ENCODE measurements around the gene ZAP70. TPM values are rescaled to one million over a fixed set of nuclear protein-coding genes. Genes with fewer than 3 reads are reported as not detected.
A peak's percentile ranks its signal among the peaks of the same experiment; 100 is the strongest.

ZAP70 gene
- total RNA-seq, 1 donor from 2014 or later: 4.5 TPM

- DNase-seq (ENCODE audit: low spot score): no peak
- no peak for ATAC-seq
- intact Hi-C loops (cut with DNase I): no loop called here
Measured at GRCh38 chr2:97727296-97727695, 13.9 kb downstream of the ZAP70 start.

DNA sequence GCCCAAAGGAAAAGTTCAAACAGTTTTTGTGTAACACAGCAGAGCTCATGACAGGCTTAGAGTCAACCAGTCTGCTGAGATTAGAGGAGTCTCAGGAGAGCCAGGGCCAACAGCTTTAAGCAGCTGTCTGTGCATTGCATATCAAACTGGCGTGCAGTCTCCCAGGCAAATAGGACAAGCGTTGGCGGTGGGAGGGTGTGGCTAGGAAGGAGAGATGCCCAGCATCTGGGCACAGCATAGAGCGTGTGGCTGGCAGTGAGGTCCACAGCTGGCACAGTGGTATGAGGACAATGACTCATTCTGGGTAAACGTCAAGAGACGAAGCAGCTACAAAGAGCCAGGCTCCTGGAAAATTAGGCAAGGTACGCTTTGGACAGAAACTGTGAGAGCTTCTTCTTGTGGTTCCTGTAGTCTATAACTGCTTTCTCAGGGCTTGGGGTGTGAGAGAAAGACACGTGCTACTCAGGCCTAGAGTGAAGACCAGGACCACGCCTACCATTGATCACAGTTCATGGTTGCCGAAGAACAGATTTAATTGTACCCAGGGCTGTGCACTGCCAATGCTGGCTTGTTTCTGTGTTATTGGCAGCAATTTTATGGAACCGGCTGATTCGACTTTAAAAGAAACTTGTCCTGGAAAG is 14.8 kb downstream of the ZAP70 start:
- intact Hi-C loops (cut with DNase I): no loop called here
- ATAC-seq (no peak), DNase-seq (ENCODE audit: low spot score) (peak; percentile 33)

DNA sequence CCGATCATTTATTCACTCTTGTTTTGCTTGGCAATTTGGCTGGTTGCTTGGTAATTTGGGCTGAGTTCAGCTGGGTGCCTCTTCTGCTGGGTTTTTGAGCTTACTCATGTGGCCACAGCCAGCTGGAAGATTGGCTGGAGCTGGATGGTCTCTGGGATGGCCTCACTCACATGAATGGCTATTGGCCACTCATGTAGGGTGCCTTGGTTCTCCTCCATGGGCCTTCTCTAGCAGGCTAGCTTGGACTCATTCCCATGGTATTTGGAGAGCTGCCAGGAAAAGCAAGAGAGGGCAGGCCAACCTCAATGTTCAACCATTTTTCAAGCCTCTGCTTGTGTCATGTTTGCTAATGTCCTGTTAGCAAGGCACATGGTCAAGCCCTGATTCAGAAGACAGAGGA is 16.9 kb downstream of the ZAP70 start:
- intact Hi-C loops (cut with DNase I): no loop called here
- DNase-seq (ENCODE audit: low spot score) (peak; percentile 8), ATAC-seq (no peak)

GRCh38 chr2:97731274-97732020 is 18.1 kb downstream of the ZAP70 start:
- intact Hi-C loops (cut with DNase I): no loop called here
- DNase-seq (ENCODE audit: low spot score): peak; percentile 26
- ATAC-seq: no peak

DNA sequence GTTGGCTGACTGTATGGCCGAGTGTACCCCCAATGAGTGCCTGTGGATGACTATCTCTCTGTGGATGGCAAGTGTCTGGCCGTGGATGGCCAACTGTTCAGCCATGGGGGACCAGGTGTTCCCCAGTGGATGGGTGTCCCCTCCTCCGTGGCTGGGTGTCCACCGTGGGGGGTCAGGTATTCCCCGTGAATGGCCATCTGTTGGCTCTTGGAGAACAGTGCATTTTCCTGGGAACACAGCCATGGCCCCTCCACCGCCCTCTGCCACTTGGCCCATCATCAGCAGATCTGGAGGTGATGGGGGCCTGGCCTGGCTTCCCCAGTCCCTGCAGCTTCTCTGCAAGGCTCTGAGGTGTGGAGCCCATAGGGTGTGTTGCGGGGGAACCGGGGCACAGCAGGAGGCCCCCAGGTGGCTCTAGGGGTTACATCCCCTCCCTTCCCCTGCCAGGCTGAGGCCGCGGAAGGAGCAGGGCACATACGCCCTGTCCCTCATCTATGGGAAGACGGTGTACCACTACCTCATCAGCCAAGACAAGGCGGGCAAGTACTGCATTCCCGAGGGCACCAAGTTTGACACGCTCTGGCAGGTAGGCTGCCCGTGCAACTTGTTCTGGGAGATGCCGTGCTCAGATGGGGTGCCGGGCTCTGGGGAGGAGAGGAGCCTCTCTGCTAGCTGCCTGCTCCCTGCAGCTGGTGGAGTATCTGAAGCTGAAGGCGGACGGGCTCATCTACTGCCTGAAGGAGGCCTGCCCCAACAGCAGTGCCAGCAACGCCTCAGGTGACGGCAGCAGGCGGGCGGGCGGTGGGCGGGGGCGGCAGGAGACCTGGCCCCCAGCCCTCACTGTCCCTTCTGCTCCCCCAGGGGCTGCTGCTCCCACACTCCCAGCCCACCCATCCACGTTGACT is 19.3 kb downstream of the ZAP70 start:
- DNase-seq (ENCODE audit: low spot score): peak; percentile 42

DNA sequence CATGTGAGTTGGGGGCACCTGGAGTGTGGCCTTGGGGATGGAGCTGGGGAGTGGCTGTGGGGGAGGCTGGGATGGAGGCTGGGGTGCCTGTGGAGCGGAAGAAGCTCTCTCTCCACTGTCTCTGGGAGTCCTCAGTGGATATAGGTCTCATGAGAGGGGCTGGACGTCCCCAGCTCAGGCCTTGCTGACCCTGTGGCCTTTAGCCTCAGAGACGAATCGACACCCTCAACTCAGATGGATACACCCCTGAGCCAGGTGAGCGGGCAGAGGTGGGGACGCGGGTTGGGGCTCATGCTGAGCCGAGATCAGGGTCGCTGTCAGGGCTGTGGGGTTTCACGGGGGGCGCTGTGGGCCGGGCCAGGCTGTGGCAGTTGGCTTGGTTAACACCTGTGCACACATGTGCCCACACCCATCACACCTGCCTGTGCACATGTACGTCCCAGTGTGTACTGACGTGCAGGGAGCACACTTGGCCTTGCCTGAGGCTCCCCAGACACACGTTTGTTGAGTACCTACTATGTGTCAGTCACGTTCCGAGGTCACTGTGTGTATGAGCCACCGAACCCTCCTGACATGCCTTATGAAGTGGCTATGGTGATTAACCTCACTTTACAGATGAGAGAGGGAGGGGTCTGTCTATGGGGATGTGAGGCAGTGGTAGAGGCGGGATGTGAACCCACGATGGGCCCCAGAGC is 20.1 kb downstream of the ZAP70 start:
- no peak for DNase-seq (ENCODE audit: low spot score)
- no peak for ATAC-seq

More for the DNA sequence above, 19.3 kb downstream of the ZAP70 start:
- intact Hi-C loops (cut with DNase I): loop anchor here (1.0 kb wide), 1 partner anchor 11 kb away; no protein-coding TSS in a partner anchor
- no peak for ATAC-seq

GRCh38 chr2:97734061-97735051 is 21.0 kb downstream of the ZAP70 start:
- DNase-seq (ENCODE audit: low spot score) (no peak), ATAC-seq (no peak)
- intact Hi-C loops (cut with DNase I): no loop called here

More for the DNA sequence above, 20.1 kb downstream of the ZAP70 start:
- intact Hi-C loops (cut with DNase I): loop anchor here (1.0 kb wide), 1 partner anchor 12 kb away; no protein-coding TSS in a partner anchor

GRCh38 chr2:97735161-97735561 is 21.8 kb downstream of the ZAP70 start:
- intact Hi-C loops (cut with DNase I): no loop called here
- DNase-seq (ENCODE audit: low spot score) (no peak), ATAC-seq (no peak)

- DNase-seq (ENCODE audit: low spot score): no peak
- intact Hi-C loops (cut with DNase I): no loop called here
- no peak for ATAC-seq
Measured at GRCh38 chr2:97736185-97736584, 22.8 kb downstream of the ZAP70 start.

DNA sequence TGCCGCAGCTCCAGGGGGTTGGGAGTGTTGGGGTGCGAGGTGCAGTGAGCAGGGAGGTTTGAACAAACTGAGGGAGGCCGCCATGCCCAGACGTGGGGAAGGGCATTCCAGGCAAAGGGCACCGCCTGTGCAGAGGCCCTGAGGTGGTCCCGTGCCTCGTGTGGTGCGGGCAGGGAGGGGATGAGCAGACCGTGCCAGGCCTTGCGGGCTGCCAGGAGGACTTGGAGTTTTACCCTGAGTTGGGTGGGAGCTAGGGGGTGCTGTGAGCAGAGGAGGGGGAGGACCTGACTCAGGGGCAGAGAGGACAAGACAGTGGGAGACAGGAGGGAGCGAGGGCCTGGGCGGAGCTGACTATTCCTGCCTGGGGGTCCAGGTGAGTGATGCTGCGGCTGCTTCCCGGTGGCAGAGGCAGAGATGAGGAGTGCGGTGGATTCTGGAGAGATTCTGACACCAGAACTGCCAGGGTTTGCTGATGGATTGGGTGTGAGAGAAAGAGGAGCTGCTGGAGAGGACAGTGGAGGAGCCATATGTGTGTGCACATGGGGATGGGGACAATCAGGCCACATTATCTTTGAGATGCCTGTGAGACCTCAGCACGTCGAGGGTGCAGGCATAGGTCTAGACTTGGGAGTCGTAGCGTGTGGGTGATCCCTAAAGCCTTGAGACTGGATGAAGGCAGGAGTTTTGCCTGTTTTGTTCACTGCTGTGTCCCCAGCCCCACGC is 23.4 kb downstream of the ZAP70 start:
- intact Hi-C loops (cut with DNase I): no loop called here
- DNase-seq (ENCODE audit: low spot score): no peak
- ATAC-seq: no peak

- no peak for ATAC-seq
- intact Hi-C loops (cut with DNase I): no loop called here
- no peak for DNase-seq (ENCODE audit: low spot score)
Measured at GRCh38 chr2:97737421-97738178, 24.2 kb downstream of the ZAP70 start.

DNA sequence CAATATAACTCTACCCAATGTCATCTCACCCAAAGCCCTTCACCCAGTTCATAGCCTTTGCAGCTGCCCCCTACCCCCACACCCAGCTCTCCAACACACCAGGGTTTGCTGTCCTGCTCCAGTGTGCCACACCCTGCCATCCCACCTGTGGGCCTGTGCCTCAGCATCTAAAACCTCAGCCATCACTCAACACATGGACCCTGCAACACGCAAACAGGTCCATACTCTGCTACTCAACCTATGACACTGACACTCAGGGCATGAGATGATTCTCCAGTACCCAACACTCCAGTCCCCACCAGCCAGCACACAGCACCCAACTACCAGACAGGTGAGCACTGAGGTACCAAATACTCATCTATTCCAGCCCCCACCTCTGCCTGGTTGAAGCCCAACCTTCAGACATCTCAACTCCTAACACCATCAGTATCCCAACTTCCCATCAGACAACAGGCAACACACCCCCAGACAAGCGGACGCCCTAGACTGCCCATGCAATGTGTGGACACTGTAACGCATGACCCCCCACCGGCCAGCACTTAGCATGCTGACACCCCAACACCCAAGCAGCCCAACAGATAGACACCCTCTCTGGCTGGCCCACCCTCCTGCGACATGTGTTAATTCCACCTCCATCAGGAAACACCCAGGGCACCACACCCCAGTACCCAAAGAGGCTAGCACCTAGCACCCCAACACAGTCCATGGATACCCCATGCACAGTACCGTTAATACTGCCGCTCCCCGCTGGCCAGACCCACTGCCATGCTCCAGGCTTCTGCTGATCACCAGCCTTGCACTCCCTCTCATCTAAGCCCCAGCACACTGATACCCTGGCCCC is 25.0 kb downstream of the ZAP70 start:
- DNase-seq (ENCODE audit: low spot score) (no peak), ATAC-seq (no peak)
- intact Hi-C loops (cut with DNase I): no loop called here

DNA sequence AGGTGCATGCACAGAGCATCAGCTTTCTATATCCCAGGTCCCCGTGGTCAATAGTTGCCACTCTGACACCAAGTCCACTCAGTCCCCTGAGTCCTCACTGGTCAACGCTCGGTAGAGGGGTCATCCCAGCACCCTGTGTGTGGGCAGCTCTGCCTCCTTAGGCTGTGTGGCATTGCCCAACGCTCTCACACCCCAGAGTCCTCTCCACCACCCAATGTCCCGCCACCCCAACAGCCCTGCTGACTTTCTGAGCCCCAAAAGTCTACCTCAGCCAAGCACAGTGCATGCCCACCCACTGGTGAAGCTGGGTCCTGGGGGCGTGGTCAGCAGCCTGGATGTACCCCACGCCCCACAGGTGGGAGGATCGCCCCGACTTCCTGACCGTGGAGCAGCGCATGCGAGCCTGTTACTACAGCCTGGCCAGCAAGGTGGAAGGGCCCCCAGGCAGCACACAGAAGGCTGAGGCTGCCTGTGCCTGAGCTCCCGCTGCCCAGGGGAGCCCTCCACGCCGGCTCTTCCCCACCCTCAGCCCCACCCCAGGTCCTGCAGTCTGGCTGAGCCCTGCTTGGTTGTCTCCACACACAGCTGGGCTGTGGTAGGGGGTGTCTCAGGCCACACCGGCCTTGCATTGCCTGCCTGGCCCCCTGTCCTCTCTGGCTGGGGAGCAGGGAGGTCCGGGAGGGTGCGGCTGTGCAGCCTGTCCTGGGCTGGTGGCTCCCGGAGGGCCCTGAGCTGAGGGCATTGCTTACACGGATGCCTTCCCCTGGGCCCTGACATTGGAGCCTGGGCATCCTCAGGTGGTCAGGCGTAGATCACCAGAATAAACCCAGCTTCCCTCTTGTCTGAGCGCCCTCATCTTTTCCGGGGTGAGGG is 25.9 kb downstream of the ZAP70 start:
- no peak for DNase-seq (ENCODE audit: low spot score)
- intact Hi-C loops (cut with DNase I): no loop called here
- no peak for ATAC-seq

- ATAC-seq (no peak), DNase-seq (ENCODE audit: low spot score) (no peak)
- intact Hi-C loops (cut with DNase I): no loop called here
Measured at GRCh38 chr2:97739893-97740245, 26.5 kb downstream of the ZAP70 start.
